Upper lobe of right lung (tissue), 1 donor: ENCODE measurements around the gene SMG7. TPM values are rescaled to one million over a fixed set of nuclear protein-coding genes. Genes with fewer than 3 reads are reported as not detected.

Source experiments
- total RNA-seq: library from RNA; stranded (reverse); fragmentation: NEBNext Ultra II Directional; extraction: Animal tissue kit (Norgen Biotek cat#: 25700); gene quantifications from one replicate; pipeline ENCODE4 v1.2.1, GENCODE V29; 2021
- donor health status: DM: no; HTN: yes; CAD: no; lungs with severe emphysema.

The SMG7 gene
- total RNA-seq, 1 donor from 2014 or later = 65.9 TPM

Other genes with a start within 250 kb of the SMG7 start
- 0.38 TPM for gene NMNAT2, start 54.1 kb upstream of the SMG7 start, total RNA-seq
- 144 TPM for gene NCF2, start 118.0 kb downstream of the SMG7 start, total RNA-seq
- 181 TPM for gene ARPC5, start 163.3 kb downstream of the SMG7 start, total RNA-seq
- gene APOBEC4, start 180.8 kb downstream of the SMG7 start, total RNA-seq = not detected